ENCODE data around the gene SMARCD1.
A peak's percentile ranks its signal among the peaks of the same experiment; 100 is the strongest.

SMARCD1 gene

GRCh38 chr12:50057896-50058670, 27.1 kb upstream of the SMARCD1 start:
- Histone ChIP-seq H3K4me3 (ENCODE audit: low read length) (peak overlapping the region; percentile 84), H2AFZ (ENCODE audit: low read depth, low read length) (no peak overlapping the region), H3K4me2 (ENCODE audit: low read length) (peak overlapping the region; percentile 97), H3K27me3 (ENCODE audit: low read depth, low read length) (no peaks in the 10 kb centered on the region), H3K4me1 (ENCODE audit: low read length) (peaks cover 17% of the 10 kb centered on the region), H3K27ac (ENCODE audit: low read length) (no peak overlapping the region), H3K9ac (ENCODE audit: low read length) (peak overlapping the region; percentile 68), H3K79me2 (ENCODE audit: low read length) (no peaks in the 10 kb centered on the region), H4K20me1 (ENCODE audit: insufficient read depth, low read length) (no peaks in the 10 kb centered on the region), H3K9me3 (ENCODE audit: insufficient read depth, low read length) (no peaks in the 10 kb centered on the region), H3K36me3 (replicated peaks; ENCODE audit: low read depth, low read length) (no peaks in the 10 kb centered on the region)
- TF ChIP-seq, protein P1, sequence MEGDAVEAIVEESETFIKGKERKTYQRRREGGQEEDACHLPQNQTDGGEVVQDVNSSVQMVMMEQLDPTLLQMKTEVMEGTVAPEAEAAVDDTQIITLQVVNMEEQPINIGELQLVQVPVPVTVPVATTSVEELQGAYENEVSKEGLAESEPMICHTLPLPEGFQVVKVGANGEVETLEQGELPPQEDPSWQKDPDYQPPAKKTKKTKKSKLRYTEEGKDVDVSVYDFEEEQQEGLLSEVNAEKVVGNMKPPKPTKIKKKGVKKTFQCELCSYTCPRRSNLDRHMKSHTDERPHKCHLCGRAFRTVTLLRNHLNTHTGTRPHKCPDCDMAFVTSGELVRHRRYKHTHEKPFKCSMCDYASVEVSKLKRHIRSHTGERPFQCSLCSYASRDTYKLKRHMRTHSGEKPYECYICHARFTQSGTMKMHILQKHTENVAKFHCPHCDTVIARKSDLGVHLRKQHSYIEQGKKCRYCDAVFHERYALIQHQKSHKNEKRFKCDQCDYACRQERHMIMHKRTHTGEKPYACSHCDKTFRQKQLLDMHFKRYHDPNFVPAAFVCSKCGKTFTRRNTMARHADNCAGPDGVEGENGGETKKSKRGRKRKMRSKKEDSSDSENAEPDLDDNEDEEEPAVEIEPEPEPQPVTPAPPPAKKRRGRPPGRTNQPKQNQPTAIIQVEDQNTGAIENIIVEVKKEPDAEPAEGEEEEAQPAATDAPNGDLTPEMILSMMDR (IDR thresholded peaks at IDR 0.05; ENCODE audit: low read depth, low read length), result no peak
- no peak for TF ChIP-seq EZH2phosphoT487 (IDR thresholded peaks at IDR 0.05; ENCODE audit: low read depth)

DNA sequence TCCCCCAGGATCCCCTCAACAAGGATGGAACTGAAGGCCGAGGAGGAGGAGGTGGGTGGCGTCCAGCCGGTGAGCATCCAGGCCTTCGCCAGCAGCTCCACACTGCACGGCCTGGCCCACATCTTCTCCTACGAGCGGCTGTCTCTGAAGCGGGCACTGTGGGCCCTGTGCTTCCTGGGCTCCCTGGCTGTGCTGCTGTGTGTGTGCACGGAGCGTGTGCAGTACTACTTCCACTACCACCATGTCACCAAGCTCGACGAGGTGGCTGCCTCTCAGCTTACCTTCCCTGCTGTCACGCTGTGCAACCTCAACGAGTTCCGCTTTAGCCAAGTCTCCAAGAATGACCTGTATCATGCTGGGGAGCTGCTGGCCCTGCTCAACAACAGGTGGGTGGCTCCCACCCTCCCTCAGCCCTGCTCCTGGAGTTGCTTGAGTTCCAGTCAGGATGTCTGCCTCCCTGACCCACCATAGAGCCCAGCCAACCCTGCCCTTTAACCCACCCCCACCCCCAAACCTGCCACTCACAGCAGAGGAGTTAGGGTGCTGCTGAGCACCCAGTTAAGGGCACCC, 26.3 kb upstream of the SMARCD1 start:
- Histone ChIP-seq H3K4me2 (ENCODE audit: low read length) (no peak overlapping the region), H3K4me3 (ENCODE audit: low read length) (no peak overlapping the region), H2AFZ (ENCODE audit: low read depth, low read length) (no peak overlapping the region), H3K27ac (ENCODE audit: low read length) (no peak overlapping the region), H3K36me3 (replicated peaks; ENCODE audit: low read depth, low read length) (no peaks in the 10 kb centered on the region), H3K9ac (ENCODE audit: low read length) (no peak overlapping the region), H3K4me1 (ENCODE audit: low read length) (peaks cover 17% of the 10 kb centered on the region), H4K20me1 (ENCODE audit: insufficient read depth, low read length) (no peaks in the 10 kb centered on the region), H3K27me3 (ENCODE audit: low read depth, low read length) (no peaks in the 10 kb centered on the region), H3K79me2 (ENCODE audit: low read length) (no peaks in the 10 kb centered on the region), H3K9me3 (ENCODE audit: insufficient read depth, low read length) (no peaks in the 10 kb centered on the region)
- no peak for TF ChIP-seq EZH2phosphoT487 (IDR thresholded peaks at IDR 0.05; ENCODE audit: low read depth)
- TF ChIP-seq, protein P1 (IDR thresholded peaks at IDR 0.05; ENCODE audit: low read depth, low read length), result no peak

- H3K4me2 ChIP-seq (ENCODE audit: low read length), result no peak overlapping the region
- no peak overlapping the region for H2AFZ ChIP-seq (ENCODE audit: low read depth, low read length)
- no peaks in the 10 kb centered on the region for H3K9me3 ChIP-seq (ENCODE audit: insufficient read depth, low read length)
- no peaks in the 10 kb centered on the region for H4K20me1 ChIP-seq (ENCODE audit: insufficient read depth, low read length)
- H3K27ac ChIP-seq (ENCODE audit: low read length), result no peak overlapping the region
- H3K9ac ChIP-seq (ENCODE audit: low read length), result no peak overlapping the region
- no peaks in the 10 kb centered on the region for H3K27me3 ChIP-seq (ENCODE audit: low read depth, low read length)
- H3K4me1 ChIP-seq (ENCODE audit: low read length), result peaks cover 17% of the 10 kb centered on the region
- TF ChIP-seq, protein P1 (IDR thresholded peaks at IDR 0.05; ENCODE audit: low read depth, low read length), result no peak
- no peak for TF ChIP-seq EZH2phosphoT487 (IDR thresholded peaks at IDR 0.05; ENCODE audit: low read depth)
- no peak overlapping the region for H3K4me3 ChIP-seq (ENCODE audit: low read length)
- no peaks in the 10 kb centered on the region for H3K36me3 ChIP-seq (replicated peaks; ENCODE audit: low read depth, low read length)
- H3K79me2 ChIP-seq (ENCODE audit: low read length), result no peaks in the 10 kb centered on the region
Measured at GRCh38 chr12:50059440-50060119, 25.6 kb upstream of the SMARCD1 start.

DNA sequence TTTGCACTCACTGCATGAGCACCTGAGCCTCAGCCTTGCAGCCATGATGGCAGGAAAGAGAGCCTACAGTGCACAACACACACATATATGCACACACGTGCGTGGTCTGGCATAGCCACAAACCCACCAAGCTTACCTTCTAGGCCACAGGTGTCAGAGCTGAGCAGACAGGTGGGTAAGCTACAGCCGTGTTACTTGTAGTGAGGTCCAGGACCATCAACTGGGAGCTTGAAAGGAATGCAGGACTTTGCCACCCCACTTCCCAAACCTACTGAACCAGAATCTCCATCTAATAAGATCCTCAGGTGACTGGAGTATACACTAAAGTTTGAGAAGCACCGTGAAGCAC, 25.0 kb upstream of the SMARCD1 start:
- Histone ChIP-seq H3K79me2 (ENCODE audit: low read length) (no peaks in the 10 kb centered on the region), H3K9ac (ENCODE audit: low read length) (no peak overlapping the region), H3K4me3 (ENCODE audit: low read length) (no peak overlapping the region), H3K27me3 (ENCODE audit: low read depth, low read length) (no peaks in the 10 kb centered on the region), H3K4me2 (ENCODE audit: low read length) (no peak overlapping the region), H3K9me3 (ENCODE audit: insufficient read depth, low read length) (no peaks in the 10 kb centered on the region), H4K20me1 (ENCODE audit: insufficient read depth, low read length) (no peaks in the 10 kb centered on the region), H3K27ac (ENCODE audit: low read length) (no peak overlapping the region), H2AFZ (ENCODE audit: low read depth, low read length) (no peak overlapping the region), H3K4me1 (ENCODE audit: low read length) (peaks cover 17% of the 10 kb centered on the region), H3K36me3 (replicated peaks; ENCODE audit: low read depth, low read length) (no peaks in the 10 kb centered on the region)
- TF ChIP-seq EZH2phosphoT487 (IDR thresholded peaks at IDR 0.05; ENCODE audit: low read depth), result no peak
- TF ChIP-seq, protein P1 (IDR thresholded peaks at IDR 0.05; ENCODE audit: low read depth, low read length), result no peak

Data from OCI-LY3 (cell line).